K562 (cell line): ENCODE measurements around the gene TFAP2D. TPM values are rescaled to one million over a fixed set of nuclear protein-coding genes. Genes with fewer than 3 reads are reported as not detected.

Experiments
- HOXB6 ChIP-seq: fragments of 250-450 bp; sonication (Bioruptor Pico); IDR thresholded peaks from 2 replicates; pipeline ENCODE4 v1.5.1; 2022; ENCODE audit warnings: mild to moderate bottlenecking, borderline replicate concordance
- KLF1 ChIP-seq: fragments of 450-650 bp; IDR thresholded peaks from 2 replicates; pipeline ENCODE4 v1.6.1; 2016; ENCODE audit warnings: missing genetic modification characterization, missing compliant biosample characterization
- MCM5 ChIP-seq: fragments of 450-650 bp; IDR thresholded peaks from 2 replicates; pipeline ENCODE4 v1.6.1; 2016; ENCODE audit warnings: low read depth
- NCOA1 ChIP-seq: fragments of 450-650 bp; IDR thresholded peaks from 2 replicates; pipeline ENCODE4 v1.6.1; 2016; ENCODE audit warnings: low read depth
- PTTG1 ChIP-seq: fragments of 450-650 bp; IDR thresholded peaks from 2 replicates; pipeline ENCODE4 v1.6.1; 2016; ENCODE audit warnings: low read depth, mild to moderate bottlenecking, missing genetic modification characterization, missing compliant biosample characterization
- RAD21 ChIP-seq, 2 experiments: fragments of 250-450 bp in 1 of 2; fragments of 450-650 bp in 1 of 2; sonication (Bioruptor Pico) in 1 of 2; formaldehyde crosslinking in 1 of 2; IDR thresholded peaks in 1 of 2; conservative IDR thresholded peaks in 1 of 2; 2 replicates each; pipeline versions ENCODE4 v1.4.0 to v1.8.0; 2020 to 2022; ENCODE audit warnings: mild to moderate bottlenecking in 2 of 2, moderate library complexity in 1 of 2
- TRIM28 ChIP-seq: fragments of 450-650 bp; IDR thresholded peaks from 2 replicates; pipeline ENCODE4 v1.6.1; 2017
- polyA plus RNA-seq, 8 experiments: library from polyadenylated mRNA; depleted of rRNA in 4 of 8; stranded (reverse) in 5 of 8; unstranded in 3 of 8; fragments of >200 nt; fragmentation: Nextera tagmentation in 2 of 8; fragmentation: Illumina TruSeq in 1 of 8; extraction: Ambion mirVana in 2 of 8; extraction: Trizol in 1 of 8; gene quantifications; 2 replicates each; pipeline versions ENCODE4 v1.2.1 to v1.2.3, GENCODE V29; 2011 to 2014; ENCODE audit warnings: inconsistent platforms in 1 of 8, missing spikeins in 1 of 8
- total RNA-seq, 7 experiments: library from RNA; depleted of rRNA in 6 of 7; stranded (reverse); fragments of >200 nt in 6 of 7; fragmentation: Illumina TruSeq in 2 of 7; extraction: Trizol in 2 of 7; gene quantifications; 2 replicates each; pipeline versions ENCODE4 v1.2.1 to v1.2.3, GENCODE V29; 2011 to 2021; ENCODE audit warnings: low replicate concordance in 1 of 7
- TF ChIP-seq, protein P1 (sequence below): sonication (generic); formaldehyde crosslinking; IDR thresholded peaks from 2 replicates; pipeline ENCODE4 v1.8.1; 2023; ENCODE audit warnings: missing genetic modification reagents, mild to moderate bottlenecking, borderline replicate concordance
- TF ChIP-seq, protein P2 (sequence below), 2 experiments: fragments of 450-650 bp; formaldehyde crosslinking in 1 of 2; IDR thresholded peaks; 2 replicates each; pipeline versions ENCODE4 v1.4.0 to v1.6.1; 2014 to 2020; ENCODE audit warnings: mild to moderate bottlenecking in 2 of 2, borderline replicate concordance in 1 of 2, low read depth in 1 of 2
- TF ChIP-seq, protein P3 (sequence below), 2 experiments: fragments of 450-650 bp; conservative IDR thresholded peaks; 2 replicates each; pipeline ENCODE4 v1.6.1; 2017; ENCODE audit warnings: mild to moderate bottlenecking in 2 of 2, moderate library complexity in 2 of 2
- TF ChIP-seq, protein P4 (sequence below): sonication (generic); formaldehyde crosslinking; IDR thresholded peaks from 2 replicates; pipeline ENCODE4 v1.8.1; 2022; ENCODE audit warnings: missing genetic modification reagents

TFAP2D gene
- total and polyA plus RNA-seq, 9 of the 15 experiments (the other 6 are each of a cell fraction or from before 2014, with no cell fraction given), result not detected

DNA sequence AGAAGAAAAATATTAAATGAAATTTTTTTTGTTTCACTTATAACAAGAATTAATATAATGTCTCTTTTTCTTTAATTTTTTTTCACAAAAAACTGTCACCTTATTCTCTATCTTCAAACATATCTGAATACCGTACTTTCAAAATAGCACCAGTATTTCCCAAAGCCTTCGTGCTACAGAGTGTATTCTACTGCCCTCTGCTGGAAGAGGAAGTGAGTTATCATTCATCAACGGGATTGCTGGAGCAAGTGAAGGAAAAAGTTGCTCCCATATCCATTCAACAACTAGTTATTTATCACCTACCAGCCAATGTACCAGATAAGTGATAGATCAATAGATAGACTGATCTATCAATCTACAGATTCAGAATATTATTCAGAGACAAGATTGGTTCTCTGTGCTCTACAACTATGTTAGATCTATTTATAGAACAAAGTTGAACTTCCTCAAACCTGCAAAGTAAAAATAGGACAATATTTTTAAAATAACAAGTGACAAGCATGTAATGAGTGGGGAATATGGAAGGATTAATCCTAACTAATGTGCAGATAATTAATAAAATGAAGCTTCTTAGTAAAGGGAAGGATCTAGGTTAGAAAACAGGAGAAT, 78.7 kb downstream of the TFAP2D start (continued):
- no peak for TF ChIP-seq NCOA1
- TF ChIP-seq, protein P1, sequence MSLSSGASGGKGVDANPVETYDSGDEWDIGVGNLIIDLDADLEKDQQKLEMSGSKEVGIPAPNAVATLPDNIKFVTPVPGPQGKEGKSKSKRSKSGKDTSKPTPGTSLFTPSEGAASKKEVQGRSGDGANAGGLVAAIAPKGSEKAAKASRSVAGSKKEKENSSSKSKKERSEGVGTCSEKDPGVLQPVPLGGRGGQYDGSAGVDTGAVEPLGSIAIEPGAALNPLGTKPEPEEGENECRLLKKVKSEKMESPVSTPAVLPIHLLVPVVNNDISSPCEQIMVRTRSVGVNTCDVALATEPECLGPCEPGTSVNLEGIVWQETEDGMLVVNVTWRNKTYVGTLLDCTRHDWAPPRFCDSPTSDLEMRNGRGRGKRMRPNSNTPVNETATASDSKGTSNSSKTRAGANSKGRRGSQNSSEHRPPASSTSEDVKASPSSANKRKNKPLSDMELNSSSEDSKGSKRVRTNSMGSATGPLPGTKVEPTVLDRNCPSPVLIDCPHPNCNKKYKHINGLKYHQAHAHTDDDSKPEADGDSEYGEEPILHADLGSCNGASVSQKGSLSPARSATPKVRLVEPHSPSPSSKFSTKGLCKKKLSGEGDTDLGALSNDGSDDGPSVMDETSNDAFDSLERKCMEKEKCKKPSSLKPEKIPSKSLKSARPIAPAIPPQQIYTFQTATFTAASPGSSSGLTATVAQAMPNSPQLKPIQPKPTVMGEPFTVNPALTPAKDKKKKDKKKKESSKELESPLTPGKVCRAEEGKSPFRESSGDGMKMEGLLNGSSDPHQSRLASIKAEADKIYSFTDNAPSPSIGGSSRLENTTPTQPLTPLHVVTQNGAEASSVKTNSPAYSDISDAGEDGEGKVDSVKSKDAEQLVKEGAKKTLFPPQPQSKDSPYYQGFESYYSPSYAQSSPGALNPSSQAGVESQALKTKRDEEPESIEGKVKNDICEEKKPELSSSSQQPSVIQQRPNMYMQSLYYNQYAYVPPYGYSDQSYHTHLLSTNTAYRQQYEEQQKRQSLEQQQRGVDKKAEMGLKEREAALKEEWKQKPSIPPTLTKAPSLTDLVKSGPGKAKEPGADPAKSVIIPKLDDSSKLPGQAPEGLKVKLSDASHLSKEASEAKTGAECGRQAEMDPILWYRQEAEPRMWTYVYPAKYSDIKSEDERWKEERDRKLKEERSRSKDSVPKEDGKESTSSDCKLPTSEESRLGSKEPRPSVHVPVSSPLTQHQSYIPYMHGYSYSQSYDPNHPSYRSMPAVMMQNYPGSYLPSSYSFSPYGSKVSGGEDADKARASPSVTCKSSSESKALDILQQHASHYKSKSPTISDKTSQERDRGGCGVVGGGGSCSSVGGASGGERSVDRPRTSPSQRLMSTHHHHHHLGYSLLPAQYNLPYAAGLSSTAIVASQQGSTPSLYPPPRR (CRISPR knock-in tag), result no peak
- TF ChIP-seq, protein P2, sequence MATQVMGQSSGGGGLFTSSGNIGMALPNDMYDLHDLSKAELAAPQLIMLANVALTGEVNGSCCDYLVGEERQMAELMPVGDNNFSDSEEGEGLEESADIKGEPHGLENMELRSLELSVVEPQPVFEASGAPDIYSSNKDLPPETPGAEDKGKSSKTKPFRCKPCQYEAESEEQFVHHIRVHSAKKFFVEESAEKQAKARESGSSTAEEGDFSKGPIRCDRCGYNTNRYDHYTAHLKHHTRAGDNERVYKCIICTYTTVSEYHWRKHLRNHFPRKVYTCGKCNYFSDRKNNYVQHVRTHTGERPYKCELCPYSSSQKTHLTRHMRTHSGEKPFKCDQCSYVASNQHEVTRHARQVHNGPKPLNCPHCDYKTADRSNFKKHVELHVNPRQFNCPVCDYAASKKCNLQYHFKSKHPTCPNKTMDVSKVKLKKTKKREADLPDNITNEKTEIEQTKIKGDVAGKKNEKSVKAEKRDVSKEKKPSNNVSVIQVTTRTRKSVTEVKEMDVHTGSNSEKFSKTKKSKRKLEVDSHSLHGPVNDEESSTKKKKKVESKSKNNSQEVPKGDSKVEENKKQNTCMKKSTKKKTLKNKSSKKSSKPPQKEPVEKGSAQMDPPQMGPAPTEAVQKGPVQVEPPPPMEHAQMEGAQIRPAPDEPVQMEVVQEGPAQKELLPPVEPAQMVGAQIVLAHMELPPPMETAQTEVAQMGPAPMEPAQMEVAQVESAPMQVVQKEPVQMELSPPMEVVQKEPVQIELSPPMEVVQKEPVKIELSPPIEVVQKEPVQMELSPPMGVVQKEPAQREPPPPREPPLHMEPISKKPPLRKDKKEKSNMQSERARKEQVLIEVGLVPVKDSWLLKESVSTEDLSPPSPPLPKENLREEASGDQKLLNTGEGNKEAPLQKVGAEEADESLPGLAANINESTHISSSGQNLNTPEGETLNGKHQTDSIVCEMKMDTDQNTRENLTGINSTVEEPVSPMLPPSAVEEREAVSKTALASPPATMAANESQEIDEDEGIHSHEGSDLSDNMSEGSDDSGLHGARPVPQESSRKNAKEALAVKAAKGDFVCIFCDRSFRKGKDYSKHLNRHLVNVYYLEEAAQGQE (IDR thresholded peaks at IDR 0.05; ENCODE audit: borderline replicate concordance), result peak; percentile 52; the same call in 1 of the 2 replicates
- TF ChIP-seq, protein P2 (CRISPR knock-in tag; IDR thresholded peaks at IDR 0.05; ENCODE audit: low read depth), result no peak
- TF ChIP-seq TRIM28, result no peak
- TF ChIP-seq MCM5, result no peak
- TF ChIP-seq PTTG1 (tag), result peak; percentile 20; the same call in 1 of the 2 replicates
- no peak for TF ChIP-seq KLF1
- TF ChIP-seq HOXB6 (CRISPR knock-in tag), result no peak
- TF ChIP-seq, protein P3, sequence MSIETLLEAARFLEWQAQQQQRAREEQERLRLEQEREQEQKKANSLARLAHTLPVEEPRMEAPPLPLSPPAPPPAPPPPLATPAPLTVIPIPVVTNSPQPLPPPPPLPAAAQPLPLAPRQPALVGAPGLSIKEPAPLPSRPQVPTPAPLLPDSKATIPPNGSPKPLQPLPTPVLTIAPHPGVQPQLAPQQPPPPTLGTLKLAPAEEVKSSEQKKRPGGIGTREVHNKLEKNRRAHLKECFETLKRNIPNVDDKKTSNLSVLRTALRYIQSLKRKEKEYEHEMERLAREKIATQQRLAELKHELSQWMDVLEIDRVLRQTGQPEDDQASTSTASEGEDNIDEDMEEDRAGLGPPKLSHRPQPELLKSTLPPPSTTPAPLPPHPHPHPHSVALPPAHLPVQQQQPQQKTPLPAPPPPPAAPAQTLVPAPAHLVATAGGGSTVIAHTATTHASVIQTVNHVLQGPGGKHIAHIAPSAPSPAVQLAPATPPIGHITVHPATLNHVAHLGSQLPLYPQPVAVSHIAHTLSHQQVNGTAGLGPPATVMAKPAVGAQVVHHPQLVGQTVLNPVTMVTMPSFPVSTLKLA (conservative IDR thresholded peaks at IDR 0.05), result no peak
- TF ChIP-seq RAD21 (CRISPR knock-in tag; conservative IDR thresholded peaks at IDR 0.05 in 1 of 2, IDR thresholded peaks at IDR 0.05 in 1 of 2), result peak; percentile 58 to 81
- TF ChIP-seq, protein P4, sequence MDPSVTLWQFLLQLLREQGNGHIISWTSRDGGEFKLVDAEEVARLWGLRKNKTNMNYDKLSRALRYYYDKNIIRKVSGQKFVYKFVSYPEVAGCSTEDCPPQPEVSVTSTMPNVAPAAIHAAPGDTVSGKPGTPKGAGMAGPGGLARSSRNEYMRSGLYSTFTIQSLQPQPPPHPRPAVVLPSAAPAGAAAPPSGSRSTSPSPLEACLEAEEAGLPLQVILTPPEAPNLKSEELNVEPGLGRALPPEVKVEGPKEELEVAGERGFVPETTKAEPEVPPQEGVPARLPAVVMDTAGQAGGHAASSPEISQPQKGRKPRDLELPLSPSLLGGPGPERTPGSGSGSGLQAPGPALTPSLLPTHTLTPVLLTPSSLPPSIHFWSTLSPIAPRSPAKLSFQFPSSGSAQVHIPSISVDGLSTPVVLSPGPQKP, result no peak
